DOHH2 (cell line): ENCODE measurements around the gene EIF4ENIF1.

Experiments
- H3F3A ChIP-seq: fragments of 200-600 bp; sonication (generic), shearing (Covaris generic); 2 replicates; pipeline ENCODE4 v1.6.0; 2016; ENCODE audit warnings: antibody characterized with exemption, mild to moderate bottlenecking; ENCODE audit not compliant: control insufficient read depth, insufficient read depth
- H3K27ac ChIP-seq: fragments of 200-600 bp; sonication (generic); 2 replicates; pipeline ENCODE4 v1.5.1; 2014; ENCODE audit warnings: low read depth, mild to moderate bottlenecking, low read length, moderate library complexity
- H3K27me3 ChIP-seq: fragments of 200-600 bp; sonication (generic); 2 replicates; pipeline ENCODE4 v1.6.1; 2014; ENCODE audit warnings: mild to moderate bottlenecking, low read length, mixed read lengths; ENCODE audit not compliant: control insufficient read depth
- H3K36me3 ChIP-seq: fragments of 200-600 bp; sonication (generic); 2 replicates; pipeline ENCODE4 v1.6.1; 2014; ENCODE audit warnings: mild to moderate bottlenecking, low read length, moderate library complexity, mixed read lengths; ENCODE audit not compliant: control insufficient read depth
- H3K4me1 ChIP-seq: fragments of 200-600 bp; sonication (generic); 2 replicates; pipeline ENCODE4 v1.6.1; 2014; ENCODE audit warnings: mild to moderate bottlenecking, low read length, mixed read lengths; ENCODE audit not compliant: control insufficient read depth
- H3K4me2 ChIP-seq: fragments of 200-600 bp; sonication (generic); 2 replicates; pipeline ENCODE4 v1.6.0; 2014; ENCODE audit warnings: mild to moderate bottlenecking, low read length, moderate library complexity
- H3K4me3 ChIP-seq: fragments of 200-600 bp; sonication (generic); 2 replicates; pipeline ENCODE4 v1.5.1; 2014; ENCODE audit warnings: mild to moderate bottlenecking, low read length, mixed read lengths
- H3K79me2 ChIP-seq: fragments of 200-600 bp; sonication (generic); 2 replicates; pipeline ENCODE4 v1.6.1; 2014; ENCODE audit warnings: mild to moderate bottlenecking, low read length, mixed read lengths; ENCODE audit not compliant: control insufficient read depth
- H3K9me2 ChIP-seq: fragments of 200-600 bp; sonication (generic); replicated peaks from 2 replicates; pipeline ENCODE4 v1.6.1; 2014; ENCODE audit warnings: mild to moderate bottlenecking, low read length, mixed read lengths; ENCODE audit not compliant: control insufficient read depth
- H3K9me3 ChIP-seq: fragments of 200-600 bp; sonication (generic); 2 replicates; pipeline ENCODE4 v1.6.1; 2014; ENCODE audit warnings: antibody characterized with exemption, low read length, mixed read lengths; ENCODE audit not compliant: control insufficient read depth, insufficient read depth
- H4K20me1 ChIP-seq: fragments of 200-600 bp; sonication (generic); 2 replicates; pipeline ENCODE4 v1.6.0; 2014; ENCODE audit warnings: low read depth, mild to moderate bottlenecking, antibody characterized with exemption, low read length, moderate library complexity; ENCODE audit not compliant: control insufficient read depth, insufficient read depth
- EZH2phosphoT487 ChIP-seq: fragments of 200-600 bp; sonication (generic); IDR thresholded peaks from 2 replicates; pipeline ENCODE4 v1.6.1; 2017; ENCODE audit warnings: borderline replicate concordance, mild to moderate bottlenecking, antibody characterized with exemption, low read length, moderate library complexity, mixed read lengths
- TF ChIP-seq, protein P1 (sequence below): fragments of 200-600 bp; sonication (generic); IDR thresholded peaks from one replicate; pipeline ENCODE4 v1.5.1; 2014; ENCODE audit warnings: antibody characterized with exemption, mild to moderate bottlenecking, low read depth, low read length; ENCODE audit not compliant: poor library complexity, severe bottlenecking

The EIF4ENIF1 gene

DNA sequence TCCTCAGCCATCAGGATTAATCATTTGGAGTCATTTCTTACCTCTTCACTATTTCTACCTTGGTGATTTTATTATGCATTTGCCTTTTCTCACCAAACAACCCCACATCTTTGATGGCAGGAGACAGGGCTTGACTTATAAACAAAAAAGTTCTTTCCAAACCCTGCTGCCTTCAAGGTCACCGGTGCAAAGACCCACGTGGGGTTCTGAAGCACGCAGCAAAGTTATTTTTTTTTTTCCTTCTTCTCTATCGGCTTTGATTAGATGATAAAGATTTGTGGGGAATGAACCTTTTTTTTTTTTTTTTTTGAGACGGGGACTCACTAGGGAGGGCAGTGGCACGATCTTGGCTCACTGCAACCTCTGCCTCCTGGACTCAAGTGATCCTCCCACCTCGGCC, 46.1 kb downstream of the EIF4ENIF1 start:
- no peaks in the 10 kb centered on the region for H3K9me2 ChIP-seq
- H4K20me1 ChIP-seq, result no peaks in the 10 kb centered on the region
- no peak overlapping the region for H3K4me3 ChIP-seq
- H3K27me3 ChIP-seq, result no peaks in the 10 kb centered on the region
- peaks cover 88% of the 10 kb centered on the region for H3K36me3 ChIP-seq
- peaks cover 9% of the 10 kb centered on the region for H3F3A ChIP-seq
- TF ChIP-seq, protein P1, sequence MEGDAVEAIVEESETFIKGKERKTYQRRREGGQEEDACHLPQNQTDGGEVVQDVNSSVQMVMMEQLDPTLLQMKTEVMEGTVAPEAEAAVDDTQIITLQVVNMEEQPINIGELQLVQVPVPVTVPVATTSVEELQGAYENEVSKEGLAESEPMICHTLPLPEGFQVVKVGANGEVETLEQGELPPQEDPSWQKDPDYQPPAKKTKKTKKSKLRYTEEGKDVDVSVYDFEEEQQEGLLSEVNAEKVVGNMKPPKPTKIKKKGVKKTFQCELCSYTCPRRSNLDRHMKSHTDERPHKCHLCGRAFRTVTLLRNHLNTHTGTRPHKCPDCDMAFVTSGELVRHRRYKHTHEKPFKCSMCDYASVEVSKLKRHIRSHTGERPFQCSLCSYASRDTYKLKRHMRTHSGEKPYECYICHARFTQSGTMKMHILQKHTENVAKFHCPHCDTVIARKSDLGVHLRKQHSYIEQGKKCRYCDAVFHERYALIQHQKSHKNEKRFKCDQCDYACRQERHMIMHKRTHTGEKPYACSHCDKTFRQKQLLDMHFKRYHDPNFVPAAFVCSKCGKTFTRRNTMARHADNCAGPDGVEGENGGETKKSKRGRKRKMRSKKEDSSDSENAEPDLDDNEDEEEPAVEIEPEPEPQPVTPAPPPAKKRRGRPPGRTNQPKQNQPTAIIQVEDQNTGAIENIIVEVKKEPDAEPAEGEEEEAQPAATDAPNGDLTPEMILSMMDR, result no peak
- no peak for TF ChIP-seq EZH2phosphoT487
- H3K4me2 ChIP-seq, result no peak overlapping the region
- no peaks in the 10 kb centered on the region for H3K79me2 ChIP-seq
- no peak overlapping the region for H3K27ac ChIP-seq
- H3K4me1 ChIP-seq, result no peaks in the 10 kb centered on the region
- H3K9me3 ChIP-seq, result no peaks in the 10 kb centered on the region

DNA sequence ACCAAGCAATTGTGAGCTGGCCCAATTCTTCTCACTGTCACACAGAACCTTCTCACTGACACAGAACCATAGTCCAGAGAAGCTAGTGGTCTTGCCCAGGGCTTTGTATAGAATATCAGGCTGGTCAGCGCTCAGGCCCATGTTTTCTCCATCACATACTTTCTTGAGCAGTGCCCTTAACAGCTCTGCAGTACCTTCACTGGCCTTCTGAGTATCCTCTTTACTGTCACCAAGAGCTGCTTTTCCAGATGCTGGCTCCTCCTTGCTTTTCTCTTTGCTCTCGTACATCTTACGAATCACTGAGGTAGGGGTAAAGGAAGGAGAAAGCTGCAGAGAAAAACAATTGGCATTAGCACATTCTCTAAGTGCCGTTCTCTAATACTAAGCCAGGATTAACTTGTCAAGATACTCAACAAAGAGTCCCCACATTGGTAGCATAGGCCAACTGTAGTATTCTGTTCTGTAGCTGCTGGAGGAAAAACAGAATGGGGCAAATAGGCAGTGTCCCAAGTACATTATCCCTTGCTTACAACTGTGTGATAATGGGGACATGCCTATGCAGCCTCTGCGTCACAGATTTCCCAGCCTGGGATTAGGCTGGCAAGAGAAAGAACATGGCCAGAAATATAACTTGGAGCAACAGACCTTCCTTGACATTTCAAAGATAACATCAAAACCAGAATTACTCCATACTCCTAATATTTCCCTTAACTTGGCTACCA, 46.7 kb downstream of the EIF4ENIF1 start:
- H3K9me2 ChIP-seq, result no peaks in the 10 kb centered on the region
- H3K36me3 ChIP-seq, result peaks cover 88% of the 10 kb centered on the region
- H3K9me3 ChIP-seq, result no peaks in the 10 kb centered on the region
- no peaks in the 10 kb centered on the region for H3K79me2 ChIP-seq
- no peaks in the 10 kb centered on the region for H3K4me1 ChIP-seq
- H3K4me2 ChIP-seq, result no peak overlapping the region
- no peak overlapping the region for H3K27ac ChIP-seq
- H3K27me3 ChIP-seq, result no peaks in the 10 kb centered on the region
- no peaks in the 10 kb centered on the region for H4K20me1 ChIP-seq
- peaks cover 9% of the 10 kb centered on the region for H3F3A ChIP-seq
- H3K4me3 ChIP-seq, result no peak overlapping the region
- no peak for TF ChIP-seq EZH2phosphoT487
- TF ChIP-seq, protein P1, result no peak

DNA sequence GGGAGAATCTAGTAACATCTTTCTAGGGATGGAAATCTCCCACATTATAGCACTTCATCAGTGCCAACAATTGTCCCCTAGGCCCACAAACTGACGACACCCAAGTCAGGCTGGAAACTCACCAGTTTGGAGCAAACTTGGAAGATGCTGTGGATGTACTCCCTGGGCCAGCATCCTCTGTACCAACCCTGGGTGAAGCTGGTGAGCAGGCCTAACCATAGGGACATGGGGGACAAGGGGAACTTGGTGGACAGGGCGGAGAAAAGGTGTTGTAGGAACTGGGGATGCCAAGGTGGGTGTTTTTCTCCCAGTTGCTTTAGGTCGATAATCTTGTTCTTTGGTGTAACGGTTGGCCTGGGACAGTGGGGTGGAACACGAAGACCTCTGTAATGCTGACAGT, 48.0 kb downstream of the EIF4ENIF1 start:
- Histone ChIP-seq H3K79me2 (no peaks in the 10 kb centered on the region), H3F3A (peaks cover 6% of the 10 kb centered on the region), H3K4me3 (no peak overlapping the region), H3K9me2 (no peaks in the 10 kb centered on the region), H3K36me3 (peaks cover 94% of the 10 kb centered on the region), H3K4me2 (no peak overlapping the region), H3K4me1 (no peaks in the 10 kb centered on the region), H3K9me3 (no peaks in the 10 kb centered on the region), H3K27me3 (no peaks in the 10 kb centered on the region), H3K27ac (no peak overlapping the region), H4K20me1 (peaks cover 3% of the 10 kb centered on the region; the same call in 1 of the 2 replicates)
- TF ChIP-seq, protein P1, result no peak
- TF ChIP-seq EZH2phosphoT487, result no peak
